HG03432 (cell line): ENCODE measurements around the gene PTPRC.

Experiments
- ATAC-seq: cut with Tn5 transposase; IDR thresholded peaks from one replicate; pipeline ENCODE4 v1.9.1; 2021; ENCODE audit warnings: mild to moderate bottlenecking, moderate library complexity; ENCODE audit not compliant: unreplicated experiment

Gene PTPRC

DNA sequence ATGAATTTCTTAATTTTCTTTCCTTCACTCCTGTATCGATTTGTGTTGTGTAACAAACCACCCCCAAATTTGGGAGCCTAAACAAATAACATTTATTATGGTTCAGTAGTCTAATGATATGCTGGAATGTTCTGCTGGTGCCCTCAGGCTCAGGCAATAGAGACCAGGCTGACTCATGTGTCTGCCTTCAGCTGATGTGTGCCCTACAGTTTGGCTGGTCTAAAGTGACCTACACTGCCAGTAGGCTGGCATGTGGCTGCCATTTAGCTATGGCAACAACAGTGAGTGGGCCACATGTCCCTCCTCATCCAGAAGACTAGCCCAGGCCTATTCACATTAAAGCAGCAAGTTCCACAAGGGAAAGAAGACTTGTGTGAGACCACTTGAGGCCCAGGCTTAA lies 115.8 kb downstream of the PTPRC start:
- no peak for ATAC-seq

DNA sequence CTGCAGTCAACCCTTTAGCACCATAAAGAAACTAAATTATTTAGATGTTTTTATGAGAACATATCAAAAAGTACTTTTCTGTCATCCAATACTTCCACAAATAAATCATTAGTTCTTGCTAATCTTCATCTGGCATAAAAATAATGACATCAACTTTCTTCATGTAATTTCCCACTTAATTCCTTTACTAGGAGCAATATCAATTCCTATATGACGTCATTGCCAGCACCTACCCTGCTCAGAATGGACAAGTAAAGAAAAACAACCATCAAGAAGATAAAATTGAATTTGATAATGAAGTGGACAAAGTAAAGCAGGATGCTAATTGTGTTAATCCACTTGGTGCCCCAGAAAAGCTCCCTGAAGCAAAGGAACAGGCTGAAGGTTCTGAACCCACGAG lies 116.9 kb downstream of the PTPRC start:
- ATAC-seq, result no peak

DNA sequence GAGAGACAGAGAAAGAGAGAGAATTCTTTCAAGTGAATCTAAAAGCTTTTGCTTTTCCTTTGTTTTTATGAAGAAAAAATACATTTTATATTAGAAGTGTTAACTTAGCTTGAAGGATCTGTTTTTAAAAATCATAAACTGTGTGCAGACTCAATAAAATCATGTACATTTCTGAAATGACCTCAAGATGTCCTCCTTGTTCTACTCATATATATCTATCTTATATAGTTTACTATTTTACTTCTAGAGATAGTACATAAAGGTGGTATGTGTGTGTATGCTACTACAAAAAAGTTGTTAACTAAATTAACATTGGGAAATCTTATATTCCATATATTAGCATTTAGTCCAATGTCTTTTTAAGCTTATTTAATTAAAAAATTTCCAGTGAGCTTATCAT lies 117.6 kb downstream of the PTPRC start:
- no peak for ATAC-seq

DNA sequence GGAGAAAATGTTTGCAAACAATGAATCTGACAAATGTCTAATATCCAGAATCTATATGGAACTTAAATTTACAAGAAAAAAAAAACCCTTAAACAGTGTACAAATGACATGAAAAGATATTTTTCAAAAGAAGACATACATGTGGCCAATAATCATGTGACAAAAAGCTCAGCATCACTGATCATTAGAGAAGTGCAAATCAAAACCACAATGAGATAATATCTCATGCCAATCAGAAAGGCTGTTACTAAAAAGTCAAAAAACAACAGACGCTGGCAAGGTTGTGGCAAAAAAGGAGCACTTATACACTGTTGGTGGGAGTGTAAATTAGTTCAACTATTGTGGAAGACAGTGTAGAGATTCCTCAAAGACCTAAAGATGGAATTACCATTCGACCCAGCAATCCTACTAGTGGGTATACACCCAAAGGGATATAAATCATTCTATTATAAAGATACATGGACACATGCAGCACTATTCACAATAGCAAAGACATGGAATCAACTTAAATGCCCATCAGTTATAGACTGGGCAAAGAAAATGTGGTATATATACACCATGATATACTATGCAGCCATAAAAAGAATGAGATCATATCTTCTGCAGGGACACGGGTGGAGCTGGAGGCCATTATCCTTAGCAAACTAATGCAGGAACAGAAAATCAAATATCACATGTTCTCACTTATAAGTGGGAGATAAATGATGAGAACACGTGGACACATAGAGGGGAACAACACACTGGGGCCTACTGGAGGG lies 123.2 kb downstream of the PTPRC start:
- no peak for ATAC-seq

DNA sequence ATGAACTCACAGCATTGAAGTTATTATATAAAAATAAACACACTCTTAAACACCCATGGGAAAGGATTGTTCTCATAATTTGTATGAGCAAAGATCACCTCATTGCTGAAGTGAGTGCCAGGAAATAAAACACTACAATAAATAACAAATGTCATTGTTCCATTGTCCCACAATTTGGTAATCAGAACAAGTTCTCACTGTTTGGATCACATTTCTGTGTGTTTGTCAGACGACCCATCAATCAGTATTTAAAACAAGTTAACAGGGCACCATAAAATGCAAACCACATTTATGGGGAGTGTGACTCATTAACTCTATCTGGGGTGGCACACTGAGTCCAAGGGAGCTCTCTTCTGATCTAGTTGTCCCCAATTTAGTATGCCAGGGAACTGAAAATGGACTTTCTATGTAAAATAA lies 124.5 kb downstream of the PTPRC start:
- ATAC-seq, result no peak

DNA sequence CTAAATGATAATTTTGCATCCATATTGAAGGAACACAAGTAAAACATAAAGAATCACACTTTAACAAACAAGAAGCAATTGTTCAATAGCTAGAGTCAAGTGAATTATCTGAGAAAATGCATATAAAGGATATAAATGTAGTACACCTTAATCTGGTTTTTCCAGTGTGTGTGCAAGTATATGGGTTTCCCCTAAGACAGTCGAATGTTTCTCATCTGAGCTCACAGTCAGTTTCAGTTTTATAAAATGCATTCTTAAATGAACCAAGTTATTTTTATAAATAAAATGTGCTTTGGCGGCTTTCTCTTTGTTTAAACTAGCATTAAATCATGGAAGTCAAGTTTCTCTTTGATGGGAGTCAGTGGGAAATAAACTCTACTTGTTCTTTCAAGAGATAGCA lies 125.9 kb downstream of the PTPRC start:
- ATAC-seq, result no peak

DNA sequence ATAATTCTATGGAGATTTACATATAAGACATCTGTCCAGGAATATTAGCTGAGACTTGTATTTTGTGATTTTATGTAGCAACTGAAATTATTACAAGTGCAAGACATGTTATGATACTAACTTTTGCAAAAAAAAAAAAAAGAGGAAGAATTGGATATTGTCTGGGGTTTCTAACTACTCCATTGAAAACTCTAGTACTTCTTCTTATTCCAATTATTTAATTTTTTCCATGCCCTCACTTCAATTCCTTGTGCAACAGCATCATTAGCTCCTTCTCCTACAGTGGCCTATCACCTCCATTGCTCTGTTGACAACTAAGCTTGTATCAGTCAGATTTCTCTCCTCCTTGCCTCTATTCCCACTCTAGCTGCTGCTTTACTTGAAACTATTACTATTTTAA lies 126.6 kb downstream of the PTPRC start:
- ATAC-seq, result no peak

DNA sequence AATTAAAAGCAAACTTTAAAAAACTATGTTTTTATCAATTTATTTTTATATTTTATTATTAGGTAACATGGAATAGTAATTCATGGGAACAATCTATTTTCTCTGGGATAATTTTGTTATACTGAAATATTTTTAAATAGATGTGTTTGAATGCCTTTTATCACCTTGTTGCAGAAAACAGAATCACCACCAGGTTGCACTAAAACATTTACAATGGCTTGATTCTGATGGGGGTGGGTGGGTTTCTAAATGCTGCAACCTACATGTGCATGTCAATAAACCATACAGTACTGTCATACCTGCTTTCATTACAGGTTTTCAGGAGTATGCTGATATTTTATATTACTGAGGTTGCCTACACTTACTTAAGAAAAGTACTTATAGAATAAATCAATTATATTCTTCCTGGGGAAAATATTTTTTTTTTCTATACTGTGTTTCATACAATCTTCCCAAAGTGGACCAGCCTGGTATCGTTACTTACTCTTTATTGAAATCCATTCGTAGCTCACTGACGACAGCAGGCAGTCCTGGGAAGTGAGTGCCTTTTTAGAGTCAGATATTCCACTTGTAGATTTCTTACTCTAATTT lies 132.8 kb downstream of the PTPRC start:
- no peak for ATAC-seq

DNA sequence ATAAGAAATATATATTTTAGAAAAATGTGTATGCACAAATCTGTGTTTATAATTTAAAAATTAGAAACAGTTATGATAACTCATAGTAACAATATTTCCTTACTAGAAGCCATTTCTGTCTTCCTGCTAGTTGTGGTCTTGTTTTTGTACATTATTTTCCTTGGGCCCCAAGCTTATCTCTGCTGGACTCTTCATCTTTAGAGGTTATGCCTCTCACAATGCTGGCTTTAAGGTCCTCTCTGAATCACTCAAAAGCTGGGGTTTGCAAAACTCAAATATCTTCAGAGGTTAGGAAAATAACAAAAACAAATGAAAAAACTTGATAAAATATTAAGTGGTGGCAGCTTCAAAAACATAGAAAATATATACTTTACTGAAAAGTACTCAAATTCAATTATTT lies 133.8 kb downstream of the PTPRC start:
- ATAC-seq, result no peak

DNA sequence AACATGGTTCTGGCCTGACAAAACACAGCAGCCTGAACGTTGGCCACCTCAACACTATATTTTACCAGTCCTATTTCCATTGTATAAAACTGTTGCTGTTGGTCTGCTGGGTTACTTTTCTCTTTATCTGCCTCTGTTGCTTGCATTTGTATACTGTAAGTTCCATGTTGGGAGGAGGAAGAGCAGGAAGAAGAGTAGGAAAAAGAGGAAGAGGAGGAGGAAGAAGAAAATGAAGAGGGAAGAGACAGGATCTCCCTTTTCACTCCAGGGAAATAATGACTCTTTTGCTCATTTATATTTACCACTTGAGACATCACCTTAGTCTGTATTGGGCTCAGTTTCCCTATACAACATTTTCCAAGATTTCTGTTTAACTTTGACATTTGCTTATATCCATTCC lies 134.2 kb downstream of the PTPRC start:
- ATAC-seq, result no peak

DNA sequence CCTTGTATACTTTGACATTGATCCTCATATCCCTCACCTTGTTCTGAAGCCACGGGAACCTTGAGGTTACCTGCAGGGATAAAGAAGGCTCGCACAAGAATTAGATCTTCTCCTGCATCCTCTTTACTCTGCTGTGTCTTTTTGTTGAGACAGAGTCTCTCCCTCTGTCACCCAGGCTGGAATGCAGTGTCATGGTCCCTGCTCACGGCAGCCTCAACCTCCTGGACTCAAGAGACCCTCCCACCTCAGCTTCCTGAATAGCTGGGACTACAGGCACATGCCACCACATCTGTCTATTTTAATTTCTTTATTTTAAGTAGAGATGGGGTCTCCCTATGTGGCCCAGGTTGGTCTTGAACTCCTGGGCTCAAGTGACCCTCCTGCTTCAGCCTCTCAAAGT lies 134.7 kb downstream of the PTPRC start:
- ATAC-seq, result no peak

DNA sequence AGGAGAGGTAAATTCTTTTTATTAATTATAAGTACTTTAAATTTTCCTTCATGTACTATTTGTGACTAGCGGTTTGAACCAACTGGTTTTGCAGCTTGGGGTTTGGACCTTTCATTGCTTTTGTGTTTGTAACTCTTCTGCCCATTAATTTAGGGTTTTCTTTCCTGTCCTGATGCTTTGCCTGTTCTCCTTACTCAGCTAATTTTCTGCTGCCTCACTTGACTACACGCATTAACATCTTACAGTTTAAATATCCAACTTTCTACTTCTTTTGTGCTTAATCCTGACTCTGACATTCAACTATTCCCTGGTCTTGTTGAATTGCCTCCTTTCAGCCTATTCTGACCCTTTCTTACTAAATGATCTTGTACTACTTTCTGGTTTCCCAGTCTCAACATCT lies 135.6 kb downstream of the PTPRC start:
- no peak for ATAC-seq

DNA sequence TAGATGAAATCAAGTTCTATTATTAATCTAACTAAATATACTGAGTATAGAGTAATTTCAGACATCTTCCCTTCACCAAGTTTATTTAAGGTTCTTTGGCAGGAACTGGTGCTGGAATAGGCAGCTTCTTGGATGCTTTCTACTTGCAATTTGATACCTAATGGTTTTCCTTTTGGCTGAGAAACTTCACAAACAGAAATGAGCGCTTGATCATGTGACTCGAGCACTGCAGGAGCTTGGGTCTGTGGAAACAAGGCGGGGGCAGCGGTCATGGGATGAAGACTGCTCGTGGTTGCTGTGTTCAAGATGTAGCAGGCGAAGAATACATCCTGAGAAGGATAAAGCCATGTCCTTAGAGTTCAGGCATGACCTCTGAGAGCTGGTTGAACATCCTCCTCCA lies 136.8 kb downstream of the PTPRC start:
- ATAC-seq, result no peak

DNA sequence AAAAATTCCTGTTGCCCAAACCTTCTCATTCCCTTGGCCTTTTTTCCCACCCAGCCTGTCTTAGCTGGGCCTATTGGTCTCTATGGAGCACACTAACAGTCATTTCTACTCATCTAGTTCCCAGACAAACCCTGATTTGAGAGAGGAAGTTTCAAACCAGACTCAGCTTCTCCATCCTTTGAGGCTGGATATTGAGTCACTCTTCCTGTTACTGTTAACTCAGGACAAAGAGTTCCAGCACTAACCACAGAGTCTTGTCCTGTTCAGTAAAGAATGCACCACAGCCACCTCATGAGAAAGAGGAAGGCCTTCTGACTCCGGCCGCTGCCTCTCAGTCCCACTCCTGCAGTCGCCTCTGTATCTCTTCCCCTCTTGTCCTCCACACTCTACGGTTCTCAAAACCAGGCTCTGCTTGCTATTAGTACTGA lies 137.8 kb downstream of the PTPRC start:
- ATAC-seq, result peak; percentile 46

DNA sequence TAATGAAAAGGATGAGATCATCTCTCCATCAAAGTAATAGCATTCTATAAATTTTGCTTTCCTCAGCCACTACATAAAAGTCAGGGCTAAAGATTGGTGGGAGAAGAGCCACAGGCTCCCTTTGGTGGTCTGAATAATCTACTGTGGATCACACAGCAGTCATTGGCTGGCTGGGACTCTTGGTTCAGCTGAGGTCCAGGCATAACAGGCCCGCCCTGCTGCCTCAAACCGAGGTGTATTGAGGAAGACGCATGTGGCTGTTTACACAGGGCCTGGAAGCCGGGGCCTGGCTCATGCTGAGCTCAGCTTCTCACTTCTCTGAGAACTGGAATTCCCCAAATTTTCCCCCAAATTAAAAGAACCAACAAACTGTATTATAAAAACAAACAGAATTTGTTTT lies 139.2 kb downstream of the PTPRC start:
- no peak for ATAC-seq

DNA sequence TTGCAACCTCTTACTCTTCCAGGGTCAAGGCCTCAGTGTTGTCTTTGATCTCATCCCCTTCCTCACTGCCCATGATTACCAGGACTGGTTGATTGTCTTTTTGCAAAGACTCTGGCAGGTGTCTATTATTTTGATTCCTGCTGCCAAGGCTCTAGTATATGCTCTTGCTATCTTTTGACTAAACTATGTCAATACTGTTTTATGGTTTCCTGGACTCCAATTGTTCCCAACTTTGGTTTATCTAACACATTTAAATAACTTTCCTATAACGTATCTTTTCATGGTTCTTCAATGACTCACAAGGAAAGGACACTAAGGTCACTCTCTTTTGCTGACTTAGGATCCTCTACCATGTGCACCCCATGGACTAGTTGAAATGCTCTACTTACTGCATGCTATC lies 141.5 kb downstream of the PTPRC start:
- ATAC-seq, result no peak

DNA sequence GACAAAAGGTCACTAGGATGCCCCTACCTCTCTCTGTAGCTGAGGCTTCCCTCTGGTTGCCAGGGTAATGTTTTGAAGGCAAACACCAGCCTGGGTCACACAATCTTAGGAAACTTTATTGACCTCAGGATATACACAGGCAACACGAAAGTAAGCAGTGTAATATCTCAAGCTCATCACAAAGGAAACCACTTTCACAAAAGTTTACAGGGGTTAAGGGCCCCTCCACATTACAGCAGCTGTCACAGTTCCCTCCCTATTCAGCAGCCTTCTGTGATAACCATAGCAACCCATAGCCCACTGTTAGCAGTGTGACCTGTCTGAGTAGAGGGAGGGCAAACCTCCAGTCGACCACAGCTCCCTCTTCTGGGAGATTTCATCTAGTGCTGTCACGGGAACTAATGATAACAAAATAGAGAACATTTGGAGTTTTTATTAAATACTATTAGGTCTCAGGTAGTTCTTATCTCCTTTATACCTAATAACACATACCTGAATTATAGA lies 149.8 kb downstream of the PTPRC start:
- ATAC-seq, result peak; percentile 93

DNA sequence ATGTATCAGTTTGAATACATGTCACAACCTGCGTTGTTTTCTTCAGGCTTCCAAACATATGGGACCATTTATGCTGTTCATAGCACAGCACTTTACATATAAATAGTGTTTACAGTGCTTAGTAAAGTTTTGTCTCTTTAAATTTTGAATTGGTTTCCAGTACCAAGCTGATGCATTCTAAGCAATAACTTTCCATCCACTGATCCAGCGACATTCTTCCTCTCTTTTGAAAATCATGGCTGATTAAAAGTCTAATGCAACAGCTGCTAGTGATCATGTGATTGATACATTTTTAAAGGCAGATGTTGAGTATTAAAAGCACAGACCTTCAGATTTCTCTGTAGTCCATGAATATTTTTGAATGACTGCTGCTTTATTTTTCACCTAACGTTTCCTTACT lies 154.9 kb downstream of the PTPRC start:
- ATAC-seq, result no peak

DNA sequence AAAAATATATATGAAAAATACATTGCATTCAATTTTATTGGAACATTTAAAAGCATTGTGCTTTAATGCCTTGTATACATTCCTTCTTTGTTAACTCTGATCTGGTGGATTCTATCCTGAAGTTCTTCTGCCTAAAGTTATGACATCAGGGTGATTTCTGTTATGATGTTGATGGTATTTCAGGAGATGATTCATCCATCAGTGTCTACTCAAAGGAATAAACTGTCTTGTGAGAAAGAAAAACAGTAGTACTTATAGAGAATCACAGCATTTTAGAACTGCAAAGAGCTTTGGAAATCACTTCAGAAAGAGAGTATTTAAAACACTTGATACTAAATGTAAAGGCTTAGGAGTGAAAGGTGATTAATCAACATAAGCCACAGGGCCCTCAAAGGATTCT lies 155.7 kb downstream of the PTPRC start:
- ATAC-seq, result no peak

DNA sequence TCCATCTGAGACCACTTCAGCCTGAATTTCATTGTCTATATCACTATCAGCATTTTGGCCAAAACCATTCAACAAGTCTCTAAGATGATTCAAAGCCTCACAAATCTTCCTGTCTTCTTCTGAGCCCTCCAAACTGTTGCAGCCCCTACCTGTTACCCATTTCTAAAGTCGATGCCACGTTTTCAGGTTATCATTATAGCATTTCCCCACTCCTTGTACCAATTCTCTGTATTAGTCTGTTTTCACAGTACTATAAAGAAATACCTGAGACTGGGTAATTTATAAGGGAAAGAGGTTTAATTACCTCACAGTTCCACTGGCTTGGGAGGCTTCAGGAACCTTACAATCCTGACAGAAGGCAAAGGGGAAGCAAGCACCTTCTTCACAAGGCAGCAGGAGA lies 158.8 kb downstream of the PTPRC start:
- ATAC-seq, result no peak

DNA sequence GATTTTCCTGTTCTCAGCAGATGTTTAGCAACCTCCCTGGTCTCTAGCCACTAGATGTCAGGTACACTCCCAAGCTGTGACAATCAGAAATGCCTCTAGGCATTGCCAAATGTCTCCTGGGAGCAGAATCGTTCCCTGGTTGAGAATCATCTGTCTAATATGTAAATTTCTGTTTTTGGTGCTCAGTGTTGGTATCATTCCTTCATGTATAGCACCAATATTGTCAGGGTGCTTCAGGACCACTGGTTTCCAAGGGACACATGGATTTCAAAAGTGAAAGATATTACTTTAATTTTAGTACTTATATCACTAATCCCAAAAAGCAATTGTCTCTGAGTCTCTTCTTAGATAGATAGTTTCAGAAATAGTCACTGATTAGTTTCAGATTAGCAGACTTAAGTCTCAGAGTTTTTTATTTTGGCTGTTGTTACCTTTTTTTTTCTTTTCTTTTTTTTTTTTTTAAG lies 160.1 kb downstream of the PTPRC start:
- peak; percentile 87 for ATAC-seq

DNA sequence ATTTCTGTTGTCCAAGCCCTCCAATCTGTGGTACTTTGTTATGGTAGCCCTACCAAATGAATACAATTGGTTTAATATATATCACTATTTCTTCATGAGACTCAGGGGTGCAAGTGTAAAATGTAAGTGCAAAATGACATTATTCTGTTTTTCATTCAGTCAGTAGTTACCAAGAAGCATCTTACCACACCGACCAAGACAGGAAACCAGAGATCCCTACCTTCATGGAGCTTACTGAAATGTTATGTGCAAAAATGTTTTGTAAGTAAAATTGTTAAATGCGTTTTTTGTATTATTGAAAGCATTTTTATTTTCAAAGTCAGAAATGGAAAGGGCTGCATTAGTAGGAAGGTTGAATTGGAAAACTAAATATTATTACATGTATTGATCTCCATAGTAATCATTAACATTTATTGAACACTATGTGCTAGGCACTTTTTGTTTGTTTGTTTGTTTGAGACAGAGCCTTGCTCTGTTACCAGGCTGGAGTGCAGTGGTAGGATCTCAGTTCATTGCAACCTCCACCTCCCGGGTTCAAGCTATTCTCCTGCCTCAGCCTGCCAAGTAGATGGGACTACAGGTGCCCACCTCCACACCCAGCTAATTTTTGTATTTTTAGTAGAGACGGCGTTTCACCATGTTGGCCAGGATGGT lies 166.8 kb downstream of the PTPRC start:
- no peak for ATAC-seq
